IPS-15b (cell line): ENCODE data around the gene INCENP.

Source experiments
- H3K27me3 ChIP-seq: one replicate; pipeline ENCODE4 v1.6.1; 2013; ENCODE audit warnings: low read length; ENCODE audit not compliant: control insufficient read depth, insufficient read depth
- H3K36me3 ChIP-seq: one replicate; pipeline ENCODE4 v1.6.1; 2013; ENCODE audit warnings: low read length; ENCODE audit not compliant: control insufficient read depth, insufficient read depth
- H3K4me1 ChIP-seq: one replicate; pipeline ENCODE4 v1.6.1; 2013; ENCODE audit warnings: mild to moderate bottlenecking, low read length; ENCODE audit not compliant: control insufficient read depth, insufficient read depth
- H3K4me3 ChIP-seq: one replicate; pipeline ENCODE4 v1.5.1; 2013; ENCODE audit warnings: low read depth, low read length
- H3K9ac ChIP-seq: one replicate; pipeline ENCODE4 v1.6.1; 2013; ENCODE audit warnings: low read depth, mild to moderate bottlenecking, low read length
- H3K9me3 ChIP-seq: one replicate; pipeline ENCODE4 v1.6.1; 2013; ENCODE audit warnings: mild to moderate bottlenecking, low read length; ENCODE audit not compliant: control insufficient read depth, insufficient read depth

Gene INCENP

GRCh38 chr11:62145261-62145871, 21.6 kb downstream of the INCENP start:
- Histone ChIP-seq H3K4me3 (no peak overlapping the region), H3K9ac (no peak overlapping the region), H3K4me1 (no peaks in the 10 kb centered on the region), H3K27me3 (no peaks in the 10 kb centered on the region), H3K36me3 (peaks cover 73% of the 10 kb centered on the region), H3K9me3 (no peaks in the 10 kb centered on the region)

GRCh38 chr11:62146476-62147200, 22.8 kb downstream of the INCENP start:
- no peaks in the 10 kb centered on the region for H3K4me1 ChIP-seq
- H3K36me3 ChIP-seq, result peaks cover 73% of the 10 kb centered on the region
- no peak overlapping the region for H3K4me3 ChIP-seq
- no peak overlapping the region for H3K9ac ChIP-seq
- no peaks in the 10 kb centered on the region for H3K9me3 ChIP-seq
- H3K27me3 ChIP-seq, result no peaks in the 10 kb centered on the region

- H3K9ac ChIP-seq, result no peak overlapping the region
- H3K9me3 ChIP-seq, result no peaks in the 10 kb centered on the region
- no peaks in the 10 kb centered on the region for H3K4me1 ChIP-seq
- H3K4me3 ChIP-seq, result no peak overlapping the region
- H3K36me3 ChIP-seq, result peaks cover 74% of the 10 kb centered on the region
- H3K27me3 ChIP-seq, result no peaks in the 10 kb centered on the region
Measured at GRCh38 chr11:62147545-62147944, 23.7 kb downstream of the INCENP start.

- Histone ChIP-seq H3K36me3 (peaks cover 74% of the 10 kb centered on the region), H3K4me1 (no peaks in the 10 kb centered on the region), H3K9me3 (no peaks in the 10 kb centered on the region), H3K27me3 (no peaks in the 10 kb centered on the region), H3K9ac (no peak overlapping the region), H3K4me3 (no peak overlapping the region)
Measured at GRCh38 chr11:62148271-62148980, 24.6 kb downstream of the INCENP start.

- Histone ChIP-seq H3K4me1 (no peaks in the 10 kb centered on the region), H3K4me3 (no peak overlapping the region), H3K27me3 (no peaks in the 10 kb centered on the region), H3K36me3 (peaks cover 66% of the 10 kb centered on the region), H3K9ac (no peak overlapping the region), H3K9me3 (no peaks in the 10 kb centered on the region)
Measured at GRCh38 chr11:62149986-62150886, 26.4 kb downstream of the INCENP start.

- Histone ChIP-seq H3K4me3 (no peak overlapping the region), H3K9me3 (no peaks in the 10 kb centered on the region), H3K36me3 (peaks cover 59% of the 10 kb centered on the region), H3K27me3 (no peaks in the 10 kb centered on the region), H3K4me1 (no peaks in the 10 kb centered on the region), H3K9ac (no peak overlapping the region)
Measured at GRCh38 chr11:62150887-62151736, 27.3 kb downstream of the INCENP start.

GRCh38 chr11:62151737-62152102, 27.9 kb downstream of the INCENP start:
- no peaks in the 10 kb centered on the region for H3K9me3 ChIP-seq
- H3K4me3 ChIP-seq, result no peak overlapping the region
- peaks cover 53% of the 10 kb centered on the region for H3K36me3 ChIP-seq
- H3K27me3 ChIP-seq, result no peaks in the 10 kb centered on the region
- H3K9ac ChIP-seq, result no peak overlapping the region
- H3K4me1 ChIP-seq, result no peaks in the 10 kb centered on the region

- no peak overlapping the region for H3K9ac ChIP-seq
- peaks cover 45% of the 10 kb centered on the region for H3K36me3 ChIP-seq
- no peaks in the 10 kb centered on the region for H3K27me3 ChIP-seq
- no peak overlapping the region for H3K4me3 ChIP-seq
- no peaks in the 10 kb centered on the region for H3K9me3 ChIP-seq
- H3K4me1 ChIP-seq, result no peaks in the 10 kb centered on the region
Measured at GRCh38 chr11:62152245-62153086, 28.7 kb downstream of the INCENP start.

- peaks cover 40% of the 10 kb centered on the region for H3K36me3 ChIP-seq
- no peaks in the 10 kb centered on the region for H3K27me3 ChIP-seq
- H3K9ac ChIP-seq, result no peak overlapping the region
- no peaks in the 10 kb centered on the region for H3K4me1 ChIP-seq
- no peak overlapping the region for H3K4me3 ChIP-seq
- no peaks in the 10 kb centered on the region for H3K9me3 ChIP-seq
Measured at GRCh38 chr11:62153087-62153395, 29.2 kb downstream of the INCENP start.

GRCh38 chr11:62153617-62154016, 29.8 kb downstream of the INCENP start:
- Histone ChIP-seq H3K9ac (no peak overlapping the region), H3K36me3 (peaks cover 36% of the 10 kb centered on the region), H3K9me3 (no peaks in the 10 kb centered on the region), H3K27me3 (no peaks in the 10 kb centered on the region), H3K4me1 (no peaks in the 10 kb centered on the region), H3K4me3 (no peak overlapping the region)
